ENCODE data around the gene KAZN.

DNA sequence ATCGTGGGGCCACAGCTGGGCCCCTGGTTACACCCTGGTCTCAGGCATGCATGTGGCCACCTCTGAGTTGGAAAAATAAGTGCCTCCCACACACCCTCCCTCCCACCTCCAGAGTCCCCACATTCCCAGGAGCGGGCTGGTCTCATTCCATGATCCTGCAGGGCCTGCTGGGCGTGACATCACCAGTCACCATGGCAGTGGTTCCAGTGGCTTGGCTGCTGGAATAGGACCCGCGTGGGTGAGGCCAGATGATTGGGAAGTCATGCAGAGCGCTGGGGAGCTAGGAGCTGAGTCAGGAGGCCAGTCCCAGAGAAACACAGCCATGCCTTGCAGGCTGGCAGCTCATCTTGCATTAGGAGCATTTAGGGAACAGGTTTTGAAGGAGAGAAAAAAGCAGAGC, 429.6 kb downstream of the KAZN start:
- TF ChIP-seq, protein P1, sequence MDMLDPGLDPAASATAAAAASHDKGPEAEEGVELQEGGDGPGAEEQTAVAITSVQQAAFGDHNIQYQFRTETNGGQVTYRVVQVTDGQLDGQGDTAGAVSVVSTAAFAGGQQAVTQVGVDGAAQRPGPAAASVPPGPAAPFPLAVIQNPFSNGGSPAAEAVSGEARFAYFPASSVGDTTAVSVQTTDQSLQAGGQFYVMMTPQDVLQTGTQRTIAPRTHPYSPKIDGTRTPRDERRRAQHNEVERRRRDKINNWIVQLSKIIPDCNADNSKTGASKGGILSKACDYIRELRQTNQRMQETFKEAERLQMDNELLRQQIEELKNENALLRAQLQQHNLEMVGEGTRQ (IDR thresholded peaks at IDR 0.05) = no peak
- TF ChIP-seq, protein P2, sequence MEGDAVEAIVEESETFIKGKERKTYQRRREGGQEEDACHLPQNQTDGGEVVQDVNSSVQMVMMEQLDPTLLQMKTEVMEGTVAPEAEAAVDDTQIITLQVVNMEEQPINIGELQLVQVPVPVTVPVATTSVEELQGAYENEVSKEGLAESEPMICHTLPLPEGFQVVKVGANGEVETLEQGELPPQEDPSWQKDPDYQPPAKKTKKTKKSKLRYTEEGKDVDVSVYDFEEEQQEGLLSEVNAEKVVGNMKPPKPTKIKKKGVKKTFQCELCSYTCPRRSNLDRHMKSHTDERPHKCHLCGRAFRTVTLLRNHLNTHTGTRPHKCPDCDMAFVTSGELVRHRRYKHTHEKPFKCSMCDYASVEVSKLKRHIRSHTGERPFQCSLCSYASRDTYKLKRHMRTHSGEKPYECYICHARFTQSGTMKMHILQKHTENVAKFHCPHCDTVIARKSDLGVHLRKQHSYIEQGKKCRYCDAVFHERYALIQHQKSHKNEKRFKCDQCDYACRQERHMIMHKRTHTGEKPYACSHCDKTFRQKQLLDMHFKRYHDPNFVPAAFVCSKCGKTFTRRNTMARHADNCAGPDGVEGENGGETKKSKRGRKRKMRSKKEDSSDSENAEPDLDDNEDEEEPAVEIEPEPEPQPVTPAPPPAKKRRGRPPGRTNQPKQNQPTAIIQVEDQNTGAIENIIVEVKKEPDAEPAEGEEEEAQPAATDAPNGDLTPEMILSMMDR (IDR thresholded peaks at IDR 0.05) = no peak

Measured in A549 (cell line).